Right renal cortex interstitium (tissue), 3 donors: ENCODE measurements around the gene MED22. TPM values are rescaled to one million over a fixed set of nuclear protein-coding genes. Genes with fewer than 3 reads are reported as not detected.
A peak's percentile ranks its signal among the peaks of the same experiment; 100 is the strongest.
"Not testable (repeated sequence)": the region's sequence is repeated elsewhere in the genome, so short reads cannot be mapped to it uniquely, and the experiment has no call there.

ENCODE experiments used
- DNase-seq, 3 donors: peaks; one replicate each; pipeline ENCODE4 v3.0.0-alpha.2; 2013; ENCODE audit warnings: low read depth in 3 of 3, low spot score in 2 of 3
- polyA plus RNA-seq, 3 donors: library from polyadenylated mRNA; unstranded; fragments of 120-200 nt; gene quantifications; one replicate each; pipeline ENCODE4 v1.2.1, GENCODE V29; 2013; ENCODE audit not compliant: insufficient read length in 3 of 3

MED22 gene
- polyA plus RNA-seq: 10 to 100 TPM; 23.3 to 25.0 (median 24.5) TPM

DNA sequence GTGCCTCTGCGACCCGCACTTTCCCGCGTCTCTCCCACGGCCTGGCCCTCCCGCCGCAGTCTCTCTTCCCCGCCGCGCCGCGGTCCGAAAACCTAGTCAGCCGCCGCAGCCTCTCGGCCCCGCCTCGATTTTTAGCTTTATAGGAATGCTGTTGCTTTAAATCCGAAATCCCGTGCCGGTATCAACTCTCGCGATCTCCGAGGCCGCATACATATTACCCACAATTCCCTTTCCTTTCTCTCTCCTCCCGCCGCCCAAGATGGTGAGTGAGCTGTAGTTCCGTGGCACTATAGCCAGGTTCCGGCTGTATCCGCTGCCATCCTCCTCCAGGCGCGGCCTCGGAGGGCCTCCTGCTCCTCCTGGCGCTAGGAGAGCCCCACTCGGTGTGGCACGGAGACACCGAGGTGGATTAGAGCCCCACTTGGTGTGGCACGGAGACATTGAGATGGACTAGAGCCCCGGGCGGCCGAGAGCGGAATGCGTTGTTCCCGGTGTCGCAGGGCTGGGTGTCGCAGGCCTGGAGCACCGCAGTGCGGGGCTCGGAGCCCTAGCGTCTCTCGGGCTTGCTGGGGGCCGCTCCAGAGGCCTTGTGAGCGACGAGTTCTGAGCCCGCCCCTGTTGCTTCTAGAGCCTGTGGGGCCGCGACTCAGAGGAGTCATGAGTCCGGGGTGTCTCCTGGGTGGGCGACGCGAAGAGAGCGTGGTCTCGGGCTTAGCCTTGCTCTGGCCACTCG lies at the start of gene MED22, which contains the start of gene RPL7A:
Gene MED22 (minus strand): TSS at position 147 of the 733 bp plus-strand sequence. CDS start 1,469 bp downstream, outside the sequence.
Gene RPL7A (plus strand): TSS at position 234 of the 733 bp plus-strand sequence. CDS start 26 bp downstream, at position 260.
- DNase-seq: peak; percentile 91 to 95 (median 94)

DNA sequence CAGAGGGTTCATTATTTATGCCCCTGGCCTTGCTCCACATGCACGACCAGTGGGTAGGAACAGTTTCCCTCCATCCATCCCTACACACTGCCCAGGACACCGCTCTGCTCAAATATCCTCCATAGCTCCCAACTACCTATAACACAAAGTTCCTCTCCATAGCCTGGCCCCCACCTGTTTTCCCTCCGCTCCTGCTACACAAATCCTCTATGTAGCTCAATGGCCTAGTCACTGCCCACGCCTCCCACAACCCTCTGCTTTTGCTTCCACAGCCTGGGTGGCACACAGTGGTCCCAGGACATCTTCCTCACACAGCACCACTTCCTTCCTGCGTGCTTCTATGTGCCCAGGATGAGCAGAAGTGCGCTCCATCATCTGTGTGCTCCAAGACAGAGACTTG lies 49.4 kb upstream of the MED22 start:
- DNase-seq: no peak

GRCh38 chr9:133396952-133397351 lies 49.0 kb upstream of the MED22 start:
- DNase-seq: no peak

DNA sequence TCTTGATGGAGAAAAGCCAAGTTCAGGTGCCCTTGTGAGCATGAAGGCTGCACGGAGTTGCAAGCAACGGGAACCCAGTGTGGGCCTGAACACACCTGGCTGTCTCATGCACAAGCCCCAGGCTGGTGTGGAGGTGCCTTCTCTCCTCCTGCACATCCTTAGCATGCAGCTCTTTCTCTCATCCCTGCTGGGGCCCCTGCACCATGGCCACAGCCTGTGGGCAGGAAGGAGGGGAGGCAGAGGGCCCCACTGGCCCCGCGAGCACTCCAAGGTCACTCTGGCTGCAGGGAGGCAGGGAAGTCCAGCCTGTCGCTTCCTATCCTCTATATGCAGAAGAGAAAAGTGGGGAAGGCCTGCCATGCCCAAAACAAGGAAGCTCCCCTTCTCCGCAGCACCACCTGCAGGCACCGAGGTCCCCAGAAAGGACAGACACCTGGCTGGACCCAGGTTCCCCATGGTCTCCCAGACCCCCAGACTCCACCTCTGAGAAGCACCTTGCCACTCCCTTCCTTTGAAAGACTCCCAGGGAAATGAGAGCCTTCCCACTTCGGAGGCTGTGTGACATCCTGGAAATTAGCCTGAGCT lies 46.8 kb upstream of the MED22 start:
- DNase-seq: no peak

GRCh38 chr9:133393399-133393798 lies 45.5 kb upstream of the MED22 start:
- DNase-seq: no peak

DNA sequence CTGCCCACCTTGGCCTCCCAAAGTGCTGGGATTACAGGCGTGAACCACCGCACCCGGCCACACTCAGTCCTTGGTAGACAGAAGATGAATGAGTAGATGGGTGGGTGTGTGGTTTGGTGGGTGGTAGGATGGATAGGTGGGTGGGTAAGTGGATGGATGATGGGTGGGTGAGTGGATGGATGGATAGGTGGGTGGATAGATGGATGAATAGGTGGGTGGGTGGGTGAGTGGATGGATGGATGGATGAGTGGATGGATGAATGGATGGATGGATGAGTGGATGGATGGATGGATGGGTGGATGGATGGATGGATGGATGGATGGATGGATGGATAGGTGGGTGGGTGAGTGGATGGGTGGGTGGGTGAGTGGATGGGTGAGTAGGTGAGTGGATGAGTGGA lies 44.4 kb upstream of the MED22 start:
- DNase-seq: not testable (repeated sequence)

GRCh38 chr9:133391449-133391848 lies 43.5 kb upstream of the MED22 start:
- DNase-seq: not testable (repeated sequence)

DNA sequence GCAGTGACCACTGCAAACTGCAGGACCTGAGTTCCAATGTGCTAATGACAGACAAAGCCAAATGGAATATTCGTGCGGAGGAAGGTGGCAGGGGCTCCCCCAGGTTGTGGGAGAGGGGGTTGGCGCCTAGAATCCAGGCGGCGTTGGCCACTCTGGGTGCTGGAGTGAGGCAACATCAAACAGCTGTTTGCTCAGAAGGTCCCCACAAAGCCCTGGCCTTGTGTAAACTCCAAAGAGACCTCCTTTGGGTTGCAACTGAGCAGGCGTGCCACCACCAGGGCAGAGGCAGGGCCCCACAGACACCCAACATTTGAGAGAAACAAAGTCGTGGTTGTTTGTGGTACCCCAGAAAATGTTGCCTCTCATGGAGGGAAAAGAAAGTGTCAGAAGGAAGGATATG lies 42.8 kb upstream of the MED22 start:
- no peak for DNase-seq

- DNase-seq: no peak
Measured at GRCh38 chr9:133389562-133389961, 41.6 kb upstream of the MED22 start.

DNA sequence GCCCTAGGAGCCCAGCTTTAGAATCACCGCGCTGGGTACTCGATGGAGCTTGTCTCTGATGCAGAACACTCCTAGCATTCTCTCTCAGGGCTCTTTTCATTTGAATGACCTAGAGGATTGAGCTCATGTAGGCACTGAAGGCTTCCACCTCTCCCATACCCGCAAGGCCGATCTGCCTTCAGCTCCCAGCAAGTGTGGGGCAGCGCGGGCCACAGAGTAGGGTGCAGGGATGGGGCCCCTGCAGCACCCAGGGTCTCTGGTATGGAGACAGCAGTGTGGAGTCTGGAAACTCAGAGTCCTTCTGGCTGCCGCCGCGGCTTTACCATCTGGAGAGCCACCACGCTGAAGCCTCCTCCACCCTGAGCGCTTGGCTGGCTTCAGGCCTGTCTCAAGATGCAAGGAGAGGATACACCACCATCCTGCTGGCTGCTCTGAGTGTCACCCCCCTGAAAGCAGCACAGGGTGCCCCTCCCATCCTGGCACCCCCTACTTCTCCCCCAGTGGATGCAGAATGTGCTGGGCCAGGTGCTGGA lies 41.2 kb upstream of the MED22 start:
- no peak for DNase-seq

- no peak for DNase-seq
Measured at GRCh38 chr9:133387680-133388079, 39.7 kb upstream of the MED22 start.

- DNase-seq: no peak
Measured at GRCh38 chr9:133386338-133386737, 38.4 kb upstream of the MED22 start.

GRCh38 chr9:133385452-133385851 lies 37.5 kb upstream of the MED22 start:
- no peak for DNase-seq

DNA sequence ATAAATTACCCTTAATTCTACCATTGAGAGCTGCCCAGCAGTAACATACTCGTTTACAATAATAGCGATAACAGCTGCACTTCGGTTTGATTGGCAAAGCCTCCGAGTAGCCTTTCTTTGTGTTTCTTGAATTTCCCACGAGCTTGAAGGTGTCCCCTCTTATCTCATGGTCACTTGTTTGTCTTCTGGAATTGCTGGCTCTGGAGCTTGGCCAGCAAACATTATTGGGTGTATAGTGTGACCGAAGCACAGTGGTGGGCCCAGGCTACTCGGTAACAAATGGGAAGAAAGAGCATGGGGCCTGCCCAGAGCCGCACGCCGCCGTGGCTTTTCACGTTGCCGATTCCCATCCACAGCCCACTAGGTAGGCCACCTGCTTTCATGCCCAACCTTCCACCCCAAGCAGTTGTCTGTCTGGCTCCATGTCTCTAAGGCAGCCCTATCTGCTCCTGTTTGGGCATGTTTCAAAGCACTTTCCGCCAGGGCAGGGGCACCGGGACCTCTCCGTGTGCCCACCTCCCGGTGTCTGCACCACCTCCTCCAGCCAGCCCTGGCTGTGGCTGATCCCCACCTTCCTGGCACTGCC lies 36.9 kb upstream of the MED22 start:
- no peak for DNase-seq

- no peak for DNase-seq
Measured at GRCh38 chr9:133383438-133383837, 35.5 kb upstream of the MED22 start.

- no peak for DNase-seq
Measured at GRCh38 chr9:133382507-133383141, 34.7 kb upstream of the MED22 start.

GRCh38 chr9:133380734-133381133 lies 32.8 kb upstream of the MED22 start:
- DNase-seq: no peak

GRCh38 chr9:133379153-133380086 lies 31.5 kb upstream of the MED22 start:
- DNase-seq: no peak

DNA sequence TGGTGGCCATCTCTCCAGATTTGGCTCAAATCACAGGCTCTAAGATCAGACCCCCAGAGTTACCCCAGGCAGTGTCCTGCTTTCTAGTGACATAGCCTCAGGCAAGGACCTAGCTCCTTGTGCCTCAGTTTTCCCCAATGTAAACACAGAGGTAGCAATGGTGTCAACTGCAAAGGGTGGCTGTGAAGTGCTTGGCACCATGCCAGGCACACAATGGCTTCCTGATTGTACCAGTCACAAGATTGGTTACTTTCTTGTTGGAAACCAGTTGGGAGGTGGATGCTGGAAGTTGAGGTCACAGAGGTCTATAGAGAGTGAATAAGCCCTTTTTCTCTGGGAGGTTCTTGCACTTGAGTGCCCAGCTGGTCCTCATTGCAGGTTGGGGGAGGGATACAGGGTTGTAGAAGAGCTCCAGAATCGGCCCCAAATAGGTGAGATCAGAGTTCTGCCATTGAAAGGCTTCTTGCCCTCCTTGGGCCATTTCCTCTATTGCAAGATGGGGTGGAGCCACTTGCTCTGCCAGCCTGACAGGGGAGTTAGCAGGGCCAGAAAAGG lies 30.6 kb upstream of the MED22 start:
- DNase-seq: no peak
